AG10803 (cell line): ENCODE data around the gene RETREG1.

ENCODE experiments used
- DNase-seq: peaks from one replicate; pipeline ENCODE4 v3.0.0; 2010; ENCODE audit warnings: low read depth
- H3K4me3 ChIP-seq: 2 replicates; pipeline ENCODE4 v1.5.1; 2011; ENCODE audit warnings: mild to moderate bottlenecking, low read length, control low read depth
- CTCF ChIP-seq: conservative IDR thresholded peaks from 2 replicates; pipeline ENCODE4 v1.5.1; 2011; ENCODE audit warnings: mild to moderate bottlenecking, low read length, control low read depth, inconsistent platforms

The RETREG1 gene

GRCh38 chr5:16582081-16582480 is 34.7 kb downstream of the RETREG1 start:
- DNase-seq, result no peak
- no peak for TF ChIP-seq CTCF
- no peak overlapping the region for H3K4me3 ChIP-seq

GRCh38 chr5:16580382-16580781 is 36.4 kb downstream of the RETREG1 start:
- H3K4me3 ChIP-seq, result no peak overlapping the region
- DNase-seq, result no peak
- TF ChIP-seq CTCF, result no peak

GRCh38 chr5:16579142-16579847 is 37.5 kb downstream of the RETREG1 start:
- no peak for DNase-seq
- no peak overlapping the region for H3K4me3 ChIP-seq
- no peak for TF ChIP-seq CTCF

GRCh38 chr5:16578474-16578883 is 38.3 kb downstream of the RETREG1 start:
- H3K4me3 ChIP-seq, result no peak overlapping the region
- TF ChIP-seq CTCF, result no peak
- no peak for DNase-seq

- no peak for TF ChIP-seq CTCF
- no peak overlapping the region for H3K4me3 ChIP-seq
- no peak for DNase-seq
Observed at GRCh38 chr5:16577677-16578076, 39.1 kb downstream of the RETREG1 start.

GRCh38 chr5:16574789-16575721 is 41.7 kb downstream of the RETREG1 start:
- peak; percentile 81 for DNase-seq
- no peak for TF ChIP-seq CTCF
- H3K4me3 ChIP-seq, result no peak overlapping the region
